Measurements from ENCODE around the gene ANKFY1.

Gene ANKFY1

DNA sequence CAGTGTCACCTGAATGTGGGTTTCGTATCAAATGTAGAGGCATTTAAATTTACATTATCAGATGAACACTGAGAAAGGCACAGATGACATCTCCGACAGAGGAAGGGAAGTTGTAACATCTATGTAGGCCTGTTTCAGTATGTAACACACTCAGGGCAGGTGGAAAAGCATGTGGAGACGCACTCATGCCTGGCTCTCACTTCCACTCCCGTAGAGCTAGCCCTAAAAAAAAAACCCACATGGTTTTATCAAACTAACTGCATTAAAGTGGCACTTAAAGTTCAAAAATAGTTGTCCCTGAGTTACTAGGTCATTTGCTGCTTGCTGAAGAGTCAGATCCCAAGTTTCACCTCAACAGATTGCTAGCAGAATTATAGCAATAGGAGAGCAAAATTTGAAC lies 6.1 kb upstream of the ANKFY1 start:
- no peak for ATAC-seq

DNA sequence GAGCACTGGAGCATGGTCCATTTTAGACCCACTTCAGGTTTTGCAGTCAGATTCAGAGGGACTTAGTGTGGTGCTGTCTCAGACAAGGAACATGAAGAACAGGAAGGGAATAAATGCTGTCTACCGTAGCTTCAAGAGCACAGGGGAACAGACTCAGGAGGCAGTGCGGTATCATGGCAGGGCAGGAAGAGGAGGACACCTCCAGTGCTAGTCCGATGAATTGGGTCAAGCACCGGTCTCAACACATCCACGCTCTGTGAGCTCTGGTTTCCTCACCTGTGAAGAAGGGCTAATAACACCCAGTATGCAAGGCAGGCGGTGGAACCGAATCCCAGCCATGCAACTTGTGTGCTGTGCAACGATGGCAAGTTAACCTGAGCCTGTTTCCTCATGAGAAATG lies 3.6 kb upstream of the ANKFY1 start:
- no peak for ATAC-seq
- TF ChIP-seq ARNTL (CRISPR knock-in tag; IDR thresholded peaks at IDR 0.05; ENCODE audit: borderline replicate concordance, low read depth) = no peak
- TF ChIP-seq ZFP30 (CRISPR knock-in tag; IDR thresholded peaks at IDR 0.05) = no peak
- TF ChIP-seq, protein P1, sequence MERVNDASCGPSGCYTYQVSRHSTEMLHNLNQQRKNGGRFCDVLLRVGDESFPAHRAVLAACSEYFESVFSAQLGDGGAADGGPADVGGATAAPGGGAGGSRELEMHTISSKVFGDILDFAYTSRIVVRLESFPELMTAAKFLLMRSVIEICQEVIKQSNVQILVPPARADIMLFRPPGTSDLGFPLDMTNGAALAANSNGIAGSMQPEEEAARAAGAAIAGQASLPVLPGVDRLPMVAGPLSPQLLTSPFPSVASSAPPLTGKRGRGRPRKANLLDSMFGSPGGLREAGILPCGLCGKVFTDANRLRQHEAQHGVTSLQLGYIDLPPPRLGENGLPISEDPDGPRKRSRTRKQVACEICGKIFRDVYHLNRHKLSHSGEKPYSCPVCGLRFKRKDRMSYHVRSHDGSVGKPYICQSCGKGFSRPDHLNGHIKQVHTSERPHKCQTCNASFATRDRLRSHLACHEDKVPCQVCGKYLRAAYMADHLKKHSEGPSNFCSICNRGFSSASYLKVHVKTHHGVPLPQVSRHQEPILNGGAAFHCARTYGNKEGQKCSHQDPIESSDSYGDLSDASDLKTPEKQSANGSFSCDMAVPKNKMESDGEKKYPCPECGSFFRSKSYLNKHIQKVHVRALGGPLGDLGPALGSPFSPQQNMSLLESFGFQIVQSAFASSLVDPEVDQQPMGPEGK (CRISPR knock-in tag; IDR thresholded peaks at IDR 0.05; ENCODE audit: borderline replicate concordance) = no peak
- no peak for TF ChIP-seq GLIS3 (CRISPR knock-in tag; IDR thresholded peaks at IDR 0.05)
- no peak for TF ChIP-seq ZNF70 (CRISPR knock-in tag; IDR thresholded peaks at IDR 0.05)
- TF ChIP-seq SNAI2 (CRISPR knock-in tag; IDR thresholded peaks at IDR 0.05) = no peak
- TF ChIP-seq ZNF565 (CRISPR knock-in tag; conservative IDR thresholded peaks at IDR 0.05; ENCODE audit: low read depth) = no peak
- TF ChIP-seq, protein P2, sequence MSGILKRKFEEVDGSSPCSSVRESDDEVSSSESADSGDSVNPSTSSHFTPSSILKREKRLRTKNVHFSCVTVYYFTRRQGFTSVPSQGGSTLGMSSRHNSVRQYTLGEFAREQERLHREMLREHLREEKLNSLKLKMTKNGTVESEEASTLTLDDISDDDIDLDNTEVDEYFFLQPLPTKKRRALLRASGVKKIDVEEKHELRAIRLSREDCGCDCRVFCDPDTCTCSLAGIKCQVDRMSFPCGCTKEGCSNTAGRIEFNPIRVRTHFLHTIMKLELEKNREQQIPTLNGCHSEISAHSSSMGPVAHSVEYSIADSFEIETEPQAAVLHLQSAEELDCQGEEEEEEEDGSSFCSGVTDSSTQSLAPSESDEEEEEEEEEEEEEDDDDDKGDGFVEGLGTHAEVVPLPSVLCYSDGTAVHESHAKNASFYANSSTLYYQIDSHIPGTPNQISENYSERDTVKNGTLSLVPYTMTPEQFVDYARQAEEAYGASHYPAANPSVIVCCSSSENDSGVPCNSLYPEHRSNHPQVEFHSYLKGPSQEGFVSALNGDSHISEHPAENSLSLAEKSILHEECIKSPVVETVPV (CRISPR knock-in tag; IDR thresholded peaks at IDR 0.05) = no peak
- TF ChIP-seq, protein P3, sequence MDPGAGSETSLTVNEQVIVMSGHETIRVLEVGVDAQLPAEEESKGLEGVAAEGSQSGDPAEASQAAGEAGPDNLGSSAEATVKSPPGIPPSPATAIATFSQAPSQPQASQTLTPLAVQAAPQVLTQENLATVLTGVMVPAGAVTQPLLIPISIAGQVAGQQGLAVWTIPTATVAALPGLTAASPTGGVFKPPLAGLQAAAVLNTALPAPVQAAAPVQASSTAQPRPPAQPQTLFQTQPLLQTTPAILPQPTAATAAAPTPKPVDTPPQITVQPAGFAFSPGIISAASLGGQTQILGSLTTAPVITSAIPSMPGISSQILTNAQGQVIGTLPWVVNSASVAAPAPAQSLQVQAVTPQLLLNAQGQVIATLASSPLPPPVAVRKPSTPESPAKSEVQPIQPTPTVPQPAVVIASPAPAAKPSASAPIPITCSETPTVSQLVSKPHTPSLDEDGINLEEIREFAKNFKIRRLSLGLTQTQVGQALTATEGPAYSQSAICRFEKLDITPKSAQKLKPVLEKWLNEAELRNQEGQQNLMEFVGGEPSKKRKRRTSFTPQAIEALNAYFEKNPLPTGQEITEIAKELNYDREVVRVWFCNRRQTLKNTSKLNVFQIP (CRISPR knock-in tag; IDR thresholded peaks at IDR 0.05; ENCODE audit: borderline replicate concordance, low read depth) = no peak
- TF ChIP-seq ZC3H10 (CRISPR knock-in tag; IDR thresholded peaks at IDR 0.05) = no peak
- no peak for TF ChIP-seq TCF4 (CRISPR knock-in tag; IDR thresholded peaks at IDR 0.05; ENCODE audit: borderline replicate concordance)
- TF ChIP-seq, protein P4, sequence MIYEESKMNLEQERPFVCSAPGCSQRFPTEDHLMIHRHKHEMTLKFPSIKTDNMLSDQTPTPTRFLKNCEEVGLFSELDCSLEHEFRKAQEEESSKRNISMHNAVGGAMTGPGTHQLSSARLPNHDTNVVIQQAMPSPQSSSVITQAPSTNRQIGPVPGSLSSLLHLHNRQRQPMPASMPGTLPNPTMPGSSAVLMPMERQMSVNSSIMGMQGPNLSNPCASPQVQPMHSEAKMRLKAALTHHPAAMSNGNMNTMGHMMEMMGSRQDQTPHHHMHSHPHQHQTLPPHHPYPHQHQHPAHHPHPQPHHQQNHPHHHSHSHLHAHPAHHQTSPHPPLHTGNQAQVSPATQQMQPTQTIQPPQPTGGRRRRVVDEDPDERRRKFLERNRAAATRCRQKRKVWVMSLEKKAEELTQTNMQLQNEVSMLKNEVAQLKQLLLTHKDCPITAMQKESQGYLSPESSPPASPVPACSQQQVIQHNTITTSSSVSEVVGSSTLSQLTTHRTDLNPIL (CRISPR knock-in tag; IDR thresholded peaks at IDR 0.05; ENCODE audit: low read depth) = no peak
- TF ChIP-seq ZFP3 (CRISPR knock-in tag; IDR thresholded peaks at IDR 0.05) = no peak
- TF ChIP-seq TOX (CRISPR knock-in tag; IDR thresholded peaks at IDR 0.05; ENCODE audit: borderline replicate concordance) = no peak
- TF ChIP-seq CSDC2 (CRISPR knock-in tag; IDR thresholded peaks at IDR 0.05) = no peak
- no peak for TF ChIP-seq OSR1 (CRISPR knock-in tag; IDR thresholded peaks at IDR 0.05)
- TF ChIP-seq RARB (CRISPR knock-in tag; IDR thresholded peaks at IDR 0.05) = no peak
- TF ChIP-seq, protein P5, sequence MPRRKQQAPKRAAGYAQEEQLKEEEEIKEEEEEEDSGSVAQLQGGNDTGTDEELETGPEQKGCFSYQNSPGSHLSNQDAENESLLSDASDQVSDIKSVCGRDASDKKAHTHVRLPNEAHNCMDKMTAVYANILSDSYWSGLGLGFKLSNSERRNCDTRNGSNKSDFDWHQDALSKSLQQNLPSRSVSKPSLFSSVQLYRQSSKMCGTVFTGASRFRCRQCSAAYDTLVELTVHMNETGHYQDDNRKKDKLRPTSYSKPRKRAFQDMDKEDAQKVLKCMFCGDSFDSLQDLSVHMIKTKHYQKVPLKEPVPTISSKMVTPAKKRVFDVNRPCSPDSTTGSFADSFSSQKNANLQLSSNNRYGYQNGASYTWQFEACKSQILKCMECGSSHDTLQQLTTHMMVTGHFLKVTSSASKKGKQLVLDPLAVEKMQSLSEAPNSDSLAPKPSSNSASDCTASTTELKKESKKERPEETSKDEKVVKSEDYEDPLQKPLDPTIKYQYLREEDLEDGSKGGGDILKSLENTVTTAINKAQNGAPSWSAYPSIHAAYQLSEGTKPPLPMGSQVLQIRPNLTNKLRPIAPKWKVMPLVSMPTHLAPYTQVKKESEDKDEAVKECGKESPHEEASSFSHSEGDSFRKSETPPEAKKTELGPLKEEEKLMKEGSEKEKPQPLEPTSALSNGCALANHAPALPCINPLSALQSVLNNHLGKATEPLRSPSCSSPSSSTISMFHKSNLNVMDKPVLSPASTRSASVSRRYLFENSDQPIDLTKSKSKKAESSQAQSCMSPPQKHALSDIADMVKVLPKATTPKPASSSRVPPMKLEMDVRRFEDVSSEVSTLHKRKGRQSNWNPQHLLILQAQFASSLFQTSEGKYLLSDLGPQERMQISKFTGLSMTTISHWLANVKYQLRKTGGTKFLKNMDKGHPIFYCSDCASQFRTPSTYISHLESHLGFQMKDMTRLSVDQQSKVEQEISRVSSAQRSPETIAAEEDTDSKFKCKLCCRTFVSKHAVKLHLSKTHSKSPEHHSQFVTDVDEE (CRISPR knock-in tag; IDR thresholded peaks at IDR 0.05) = no peak
- no peak for TF ChIP-seq BACH2 (CRISPR knock-in tag; IDR thresholded peaks at IDR 0.05; ENCODE audit: borderline replicate concordance)

More for the DNA sequence above, 6.1 kb upstream of the ANKFY1 start:
- no peak for TF ChIP-seq ZFP30 (CRISPR knock-in tag; IDR thresholded peaks at IDR 0.05)
- TF ChIP-seq, protein P4 (CRISPR knock-in tag; IDR thresholded peaks at IDR 0.05; ENCODE audit: low read depth) = no peak
- no peak for TF ChIP-seq ISL1 (CRISPR knock-in tag; IDR thresholded peaks at IDR 0.05)
- no peak for TF ChIP-seq BACH2 (CRISPR knock-in tag; IDR thresholded peaks at IDR 0.05; ENCODE audit: borderline replicate concordance)
- TF ChIP-seq CSDC2 (CRISPR knock-in tag; IDR thresholded peaks at IDR 0.05) = no peak
- no peak for TF ChIP-seq ARNTL (CRISPR knock-in tag; IDR thresholded peaks at IDR 0.05; ENCODE audit: borderline replicate concordance, low read depth)
- TF ChIP-seq TOX (CRISPR knock-in tag; IDR thresholded peaks at IDR 0.05; ENCODE audit: borderline replicate concordance) = no peak
- no peak for TF ChIP-seq SNAI2 (CRISPR knock-in tag; IDR thresholded peaks at IDR 0.05)
- TF ChIP-seq ZNF8 (CRISPR knock-in tag; IDR thresholded peaks at IDR 0.05) = no peak
- TF ChIP-seq ESRRG (CRISPR knock-in tag; IDR thresholded peaks at IDR 0.05) = no peak
- no peak for TF ChIP-seq ZFP3 (CRISPR knock-in tag; IDR thresholded peaks at IDR 0.05)
- TF ChIP-seq, protein P3 (CRISPR knock-in tag; IDR thresholded peaks at IDR 0.05; ENCODE audit: borderline replicate concordance, low read depth) = no peak
- no peak for TF ChIP-seq PPARA (CRISPR knock-in tag; IDR thresholded peaks at IDR 0.05; ENCODE audit: borderline replicate concordance)
- no peak for TF ChIP-seq OSR1 (CRISPR knock-in tag; IDR thresholded peaks at IDR 0.05)
- TF ChIP-seq, protein P1 (CRISPR knock-in tag; IDR thresholded peaks at IDR 0.05; ENCODE audit: borderline replicate concordance) = no peak
- no peak for TF ChIP-seq ZNF70 (CRISPR knock-in tag; IDR thresholded peaks at IDR 0.05)

Measured in SK-N-SH treated with all-trans-retinoic acid at 6 μM for 48 hours (cell line).